Suprapubic skin (tissue), 4 donors: ENCODE measurements around the gene RPS6KA2. TPM values are rescaled to one million over a fixed set of nuclear protein-coding genes. Genes with fewer than 3 reads are reported as not detected.

ENCODE experiments used
- DNase-seq, 2 donors: peaks; one replicate each; pipeline ENCODE4 v3.0.0-alpha.2; 2019; ENCODE audit warnings: low spot score in 2 of 2
- H3K27ac ChIP-seq: fragments of 200-600 bp; sonication (generic); one replicate; pipeline ENCODE4 v1.5.1; 2019
- H3K27me3 ChIP-seq: fragments of 200-600 bp; sonication (generic); one replicate; pipeline ENCODE4 v1.5.1; 2019
- H3K36me3 ChIP-seq: fragments of 200-600 bp; sonication (generic); one replicate; pipeline ENCODE4 v1.5.1; 2019
- H3K4me1 ChIP-seq: fragments of 200-600 bp; sonication (generic); one replicate; pipeline ENCODE4 v1.5.1; 2019
- H3K4me3 ChIP-seq: fragments of 200-600 bp; sonication (generic); one replicate; pipeline ENCODE4 v1.5.1; 2019; ENCODE audit warnings: mild to moderate bottlenecking
- H3K9me3 ChIP-seq: fragments of 200-600 bp; sonication (generic); one replicate; pipeline ENCODE4 v1.5.1; 2019
- CTCF ChIP-seq, 2 donors: fragments of 200-600 bp in 1 of 2; fragments of 450-650 bp in 1 of 2; sonication (generic) in 1 of 2; IDR thresholded peaks; one replicate each; pipeline ENCODE4 v1.5.1; 2016 to 2019; ENCODE audit warnings: antibody characterized with exemption in 2 of 2, mild to moderate bottlenecking in 1 of 2, moderate library complexity in 1 of 2
- EP300 ChIP-seq: sonication (generic); formaldehyde crosslinking; IDR thresholded peaks from one replicate; pipeline ENCODE4 v1.6.1; 2017; ENCODE audit warnings: antibody characterized with exemption
- POLR2A ChIP-seq, 2 donors: fragments of 450-650 bp; IDR thresholded peaks; one replicate each; pipeline ENCODE4 v1.6.1; 2017; ENCODE audit warnings: antibody characterized with exemption in 2 of 2, mild to moderate bottlenecking in 2 of 2, moderate library complexity in 2 of 2
- POLR2AphosphoS5 ChIP-seq, 3 donors: sonication (generic); formaldehyde crosslinking; IDR thresholded peaks; one replicate each; pipeline ENCODE4 v1.6.1; 2017; ENCODE audit warnings: antibody characterized with exemption in 3 of 3
- WGBS: methylation state at CpG from one replicate; pipeline ENCODE4 v1.1.5; 2018; 5-methylcytosine and 5-hydroxymethylcytosine counted together
- total RNA-seq, 4 donors: library from RNA; depleted of rRNA; stranded (reverse); fragments of >200 nt; gene quantifications; one replicate each; pipeline ENCODE4 v1.1.0, GENCODE V29; 2016

Gene RPS6KA2
- total RNA-seq, 4 donors from 2014 or later, result 24.2 to 38.5 (median 32.3) TPM

- H3K9me3 ChIP-seq, result no peaks in the 10 kb centered on the region
- TF ChIP-seq EP300 (no peak), POLR2A (IDR thresholded peaks at IDR 0.05) (no peak), POLR2AphosphoS5 (IDR thresholded peaks at IDR 0.05) (no peak), CTCF (IDR thresholded peaks at IDR 0.05) (no peak)
- H3K36me3 ChIP-seq, result peaks cover 25% of the 10 kb centered on the region
- H3K4me1 ChIP-seq, result no peaks in the 10 kb centered on the region
- peak in 1 of 2 donors; percentile 67 for DNase-seq
- 90% methylated on average over 27 of the region's 28 CpGs for WGBS
- H3K27ac ChIP-seq, result no peak overlapping the region
- no peak overlapping the region for H3K4me3 ChIP-seq
- no peaks in the 10 kb centered on the region for H3K27me3 ChIP-seq
Measured at GRCh38 chr6:166478782-166479592, 148.1 kb downstream of the RPS6KA2 start.

- Histone ChIP-seq H3K9me3 (no peaks in the 10 kb centered on the region), H3K27ac (no peak overlapping the region), H3K27me3 (no peaks in the 10 kb centered on the region), H3K4me3 (no peak overlapping the region), H3K36me3 (peaks cover 21% of the 10 kb centered on the region), H3K4me1 (no peaks in the 10 kb centered on the region)
- 96% methylated on average over 21 of the region's 21 CpGs for WGBS
- TF ChIP-seq CTCF (IDR thresholded peaks at IDR 0.05) (no peak), POLR2AphosphoS5 (IDR thresholded peaks at IDR 0.05) (no peak), EP300 (no peak), POLR2A (IDR thresholded peaks at IDR 0.05) (no peak)
- DNase-seq, result peak; percentile 62 to 72
Measured at GRCh38 chr6:166477647-166478365, 149.2 kb downstream of the RPS6KA2 start.

GRCh38 chr6:166476634-166477215, 150.3 kb downstream of the RPS6KA2 start:
- peak in 1 of 2 donors; percentile 37 for DNase-seq
- H3K27ac ChIP-seq, result no peak overlapping the region
- H3K9me3 ChIP-seq, result no peaks in the 10 kb centered on the region
- no peaks in the 10 kb centered on the region for H3K27me3 ChIP-seq
- no peaks in the 10 kb centered on the region for H3K4me1 ChIP-seq
- no peak overlapping the region for H3K4me3 ChIP-seq
- TF ChIP-seq EP300 (no peak), POLR2AphosphoS5 (IDR thresholded peaks at IDR 0.05) (no peak), POLR2A (IDR thresholded peaks at IDR 0.05) (no peak), CTCF (IDR thresholded peaks at IDR 0.05) (no peak)
- peaks cover 12% of the 10 kb centered on the region for H3K36me3 ChIP-seq
- 91% methylated on average over 11 of the region's 15 CpGs for WGBS

- no peak for TF ChIP-seq POLR2A (IDR thresholded peaks at IDR 0.05)
- TF ChIP-seq POLR2AphosphoS5 (IDR thresholded peaks at IDR 0.05), result no peak
- TF ChIP-seq EP300, result no peak
- no peak for TF ChIP-seq CTCF (IDR thresholded peaks at IDR 0.05)
- Histone ChIP-seq H3K9me3 (no peaks in the 10 kb centered on the region), H3K36me3 (peaks cover 9% of the 10 kb centered on the region), H3K27me3 (no peaks in the 10 kb centered on the region), H3K4me1 (no peaks in the 10 kb centered on the region), H3K4me3 (no peak overlapping the region), H3K27ac (no peak overlapping the region)
- 84% methylated on average over 13 of the region's 14 CpGs for WGBS
- peak in 1 of 2 donors; percentile 66 for DNase-seq
Measured at GRCh38 chr6:166476061-166476591, 150.9 kb downstream of the RPS6KA2 start.
